Skeletal muscle satellite cell (primary cell): ENCODE data around the gene GATA5. TPM values are rescaled to one million over a fixed set of nuclear protein-coding genes. Genes with fewer than 3 reads are reported as not detected.

Experiments used
- H3K27me3 ChIP-seq: 2 replicates; pipeline ENCODE4 v1.7.0; 2013; ENCODE audit warnings: low read length; ENCODE audit not compliant: control insufficient read depth, insufficient read depth
- H3K36me3 ChIP-seq: 2 replicates; pipeline ENCODE4 v1.7.0; 2013; ENCODE audit warnings: mild to moderate bottlenecking, control low read depth, low read length; ENCODE audit not compliant: insufficient read depth
- H3K4me1 ChIP-seq: 2 replicates; pipeline ENCODE4 v1.7.0; 2013; ENCODE audit warnings: low read length; ENCODE audit not compliant: control insufficient read depth, insufficient read depth
- H3K4me2 ChIP-seq: 2 replicates; pipeline ENCODE4 v1.7.0; 2013; ENCODE audit warnings: mild to moderate bottlenecking, low read length
- H3K4me3 ChIP-seq: 2 replicates; pipeline ENCODE4 v1.7.0; 2013; ENCODE audit warnings: low read length
- H3K9ac ChIP-seq: 2 replicates; pipeline ENCODE4 v1.7.0; 2013; ENCODE audit warnings: mild to moderate bottlenecking, low read depth, low read length, moderate library complexity
- H3K9me3 ChIP-seq: replicated peaks from 2 replicates; pipeline ENCODE4 v1.7.0; 2013; ENCODE audit warnings: mild to moderate bottlenecking, control low read depth, low read length
- total RNA-seq: library from RNA; depleted of rRNA; stranded (reverse); fragments of >200 nt; gene quantifications from 2 replicates; pipeline ENCODE4 v1.2.3, GENCODE V29; 2012; rRNA removed

GATA5 gene, protein sequence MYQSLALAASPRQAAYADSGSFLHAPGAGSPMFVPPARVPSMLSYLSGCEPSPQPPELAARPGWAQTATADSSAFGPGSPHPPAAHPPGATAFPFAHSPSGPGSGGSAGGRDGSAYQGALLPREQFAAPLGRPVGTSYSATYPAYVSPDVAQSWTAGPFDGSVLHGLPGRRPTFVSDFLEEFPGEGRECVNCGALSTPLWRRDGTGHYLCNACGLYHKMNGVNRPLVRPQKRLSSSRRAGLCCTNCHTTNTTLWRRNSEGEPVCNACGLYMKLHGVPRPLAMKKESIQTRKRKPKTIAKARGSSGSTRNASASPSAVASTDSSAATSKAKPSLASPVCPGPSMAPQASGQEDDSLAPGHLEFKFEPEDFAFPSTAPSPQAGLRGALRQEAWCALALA
- total RNA-seq = not detected in 2 replicates

GRCh38 chr20:62475772-62476055 lies at the start of gene GATA5:
Gene GATA5, minus strand, starts transcription at chr20:62475995. Its CDS starts 474 bp downstream, at chr20:62475521.
- peaks cover 77% of the 10 kb centered on the region for H3K27me3 ChIP-seq
- H3K9me3 ChIP-seq = no peaks in the 10 kb centered on the region
- H3K36me3 ChIP-seq = no peaks in the 10 kb centered on the region
- H3K4me2 ChIP-seq = no peak within 1 kb of the TSS
- no peaks in the 10 kb centered on the region for H3K4me1 ChIP-seq
- no peak within 1 kb of the TSS for H3K4me3 ChIP-seq
- H3K9ac ChIP-seq = no peak within 1 kb of the TSS

DNA sequence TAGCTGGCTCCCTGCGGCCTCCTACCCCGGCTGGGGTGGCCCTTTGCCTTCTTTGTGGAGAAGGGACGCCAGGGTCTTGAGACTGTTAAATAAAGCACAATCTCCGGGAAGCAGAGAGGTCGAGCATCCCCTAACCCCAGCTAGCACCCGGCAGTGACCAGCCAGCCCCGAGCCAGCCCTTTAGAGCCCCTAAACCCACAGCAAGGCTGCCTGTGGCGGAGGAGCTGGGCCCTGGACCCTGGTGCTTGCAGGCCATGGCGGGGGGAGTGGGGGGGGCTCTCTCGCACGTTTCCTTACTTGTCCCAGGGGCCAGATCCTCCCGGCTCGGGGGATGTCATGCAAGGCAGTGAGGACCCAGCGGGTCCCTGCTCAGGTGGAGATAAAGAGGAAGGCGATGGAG lies 49.2 kb upstream of the GATA5 start:
- H3K4me3 ChIP-seq = no peak overlapping the region
- H3K4me1 ChIP-seq = no peaks in the 10 kb centered on the region
- H3K36me3 ChIP-seq = no peaks in the 10 kb centered on the region
- no peak overlapping the region for H3K4me2 ChIP-seq
- H3K9ac ChIP-seq = no peak overlapping the region
- no peaks in the 10 kb centered on the region for H3K9me3 ChIP-seq
- peaks cover 43% of the 10 kb centered on the region for H3K27me3 ChIP-seq

DNA sequence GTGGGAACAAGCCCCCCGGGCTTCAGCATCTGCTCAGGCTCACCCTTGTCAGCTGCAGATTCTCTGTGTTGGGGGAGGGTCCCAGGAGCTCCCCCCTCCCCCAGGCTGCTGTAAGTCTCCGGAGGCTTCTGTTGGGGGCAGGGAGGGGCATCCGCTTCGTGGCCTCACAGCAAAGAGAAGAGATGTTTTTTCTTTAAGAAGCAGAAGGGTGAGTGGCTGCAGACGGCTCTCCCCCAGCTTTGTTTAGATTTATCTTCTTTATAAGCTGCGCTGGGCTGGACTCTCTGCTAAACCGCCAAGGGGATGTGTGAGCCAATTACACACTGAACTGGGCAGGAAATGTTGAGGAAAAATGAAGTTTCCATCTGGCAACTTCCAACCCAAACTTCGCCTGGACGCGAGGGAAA lies 48.7 kb upstream of the GATA5 start:
- no peak overlapping the region for H3K4me2 ChIP-seq

GRCh38 chr20:62523473-62524203 lies 47.8 kb upstream of the GATA5 start:
- H3K4me3 ChIP-seq = no peak overlapping the region
- H3K4me2 ChIP-seq = no peak overlapping the region
- no peaks in the 10 kb centered on the region for H3K9me3 ChIP-seq
- H3K27me3 ChIP-seq = peaks cover 33% of the 10 kb centered on the region
- H3K9ac ChIP-seq = no peak overlapping the region
- H3K36me3 ChIP-seq = no peaks in the 10 kb centered on the region
- no peaks in the 10 kb centered on the region for H3K4me1 ChIP-seq

More for the DNA sequence above, 48.7 kb upstream of the GATA5 start:
- Histone ChIP-seq H3K9me3 (no peaks in the 10 kb centered on the region), H3K36me3 (no peaks in the 10 kb centered on the region), H3K9ac (no peak overlapping the region), H3K27me3 (peaks cover 41% of the 10 kb centered on the region), H3K4me1 (no peaks in the 10 kb centered on the region), H3K4me3 (no peak overlapping the region)

DNA sequence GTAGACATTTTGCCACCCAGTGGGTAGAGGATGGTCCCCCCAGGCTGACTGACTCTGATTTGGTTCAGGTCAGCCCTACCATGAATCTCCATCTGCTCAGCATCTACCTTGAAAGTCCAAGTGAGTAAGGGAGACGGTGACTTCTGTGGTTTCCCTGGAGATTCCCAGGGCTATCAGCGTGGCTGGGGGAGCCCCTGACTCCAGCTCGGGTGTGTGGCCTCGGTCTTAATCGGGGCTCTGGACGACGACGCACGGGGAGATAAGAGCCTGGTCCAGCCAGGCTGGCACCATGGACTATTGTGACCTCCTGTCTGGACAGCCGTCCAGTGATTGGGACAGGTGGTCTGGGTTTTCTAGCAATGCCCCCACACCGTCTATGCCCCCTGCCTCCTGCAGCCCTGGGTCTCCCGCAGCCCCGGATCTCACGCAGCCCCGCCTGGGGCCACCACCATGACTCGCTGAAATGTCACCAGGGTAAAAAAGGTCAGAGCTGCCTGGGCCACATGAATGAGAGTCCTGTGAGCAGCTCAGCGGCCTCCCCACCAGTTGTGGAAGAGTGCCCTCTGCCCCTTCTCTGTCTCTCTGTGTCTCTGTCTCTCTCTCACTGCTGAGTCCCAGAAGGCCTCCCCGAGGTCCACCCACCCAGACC lies 47.1 kb upstream of the GATA5 start:
- H3K27me3 ChIP-seq = peaks cover 29% of the 10 kb centered on the region

DNA sequence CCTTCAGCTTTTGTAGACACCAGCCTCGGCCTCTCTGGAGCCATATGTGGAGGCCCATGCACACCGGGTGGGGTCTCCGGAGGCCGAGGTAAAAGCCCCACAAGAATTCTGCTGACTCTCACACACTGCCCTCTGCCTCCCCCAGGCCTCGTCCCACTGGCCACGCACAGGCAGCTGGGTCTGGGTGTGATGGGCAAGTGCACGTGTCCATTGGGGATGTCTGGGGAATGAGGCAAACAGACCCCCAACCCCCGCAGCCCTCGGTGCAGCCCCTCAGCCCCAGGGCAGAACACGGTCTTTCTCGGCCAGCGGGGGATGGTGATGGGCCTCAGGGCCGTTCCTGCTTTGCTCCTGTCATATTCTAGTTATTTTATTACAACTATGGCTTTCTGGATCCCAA lies 44.0 kb upstream of the GATA5 start:
- Histone ChIP-seq H3K4me1 (no peaks in the 10 kb centered on the region), H3K4me3 (no peak overlapping the region), H3K9me3 (no peaks in the 10 kb centered on the region), H3K36me3 (no peaks in the 10 kb centered on the region), H3K27me3 (peaks cover 31% of the 10 kb centered on the region), H3K9ac (no peak overlapping the region), H3K4me2 (no peak overlapping the region)

More for the DNA sequence above, 47.1 kb upstream of the GATA5 start:
- no peak overlapping the region for H3K9ac ChIP-seq
- H3K36me3 ChIP-seq = no peaks in the 10 kb centered on the region
- no peaks in the 10 kb centered on the region for H3K9me3 ChIP-seq
- H3K4me3 ChIP-seq = no peak overlapping the region
- no peaks in the 10 kb centered on the region for H3K4me1 ChIP-seq
- H3K4me2 ChIP-seq = no peak overlapping the region

DNA sequence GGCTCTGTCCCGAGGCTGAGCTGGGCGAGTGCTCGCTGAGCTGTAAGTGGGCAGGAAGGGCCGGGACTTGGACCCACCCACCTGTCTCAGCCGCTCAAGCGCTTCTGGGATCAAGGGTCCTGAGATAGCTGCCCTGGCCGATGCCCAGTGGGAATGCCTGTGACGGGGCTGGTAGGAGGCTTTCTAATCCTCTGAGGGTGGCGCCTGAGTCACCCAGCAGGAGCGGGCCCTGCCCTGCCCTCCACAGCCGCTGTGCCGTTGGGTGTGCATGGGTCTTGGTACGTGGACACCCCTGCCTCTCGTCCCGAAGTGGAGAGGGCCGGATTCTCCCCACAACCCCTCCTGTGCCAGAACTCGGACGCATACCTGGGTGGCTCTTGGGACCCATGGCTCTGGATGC lies 43.1 kb upstream of the GATA5 start:
- Histone ChIP-seq H3K9ac (no peak overlapping the region), H3K36me3 (no peaks in the 10 kb centered on the region), H3K4me3 (no peak overlapping the region), H3K4me1 (no peaks in the 10 kb centered on the region), H3K9me3 (no peaks in the 10 kb centered on the region), H3K4me2 (no peak overlapping the region), H3K27me3 (peaks cover 32% of the 10 kb centered on the region)

DNA sequence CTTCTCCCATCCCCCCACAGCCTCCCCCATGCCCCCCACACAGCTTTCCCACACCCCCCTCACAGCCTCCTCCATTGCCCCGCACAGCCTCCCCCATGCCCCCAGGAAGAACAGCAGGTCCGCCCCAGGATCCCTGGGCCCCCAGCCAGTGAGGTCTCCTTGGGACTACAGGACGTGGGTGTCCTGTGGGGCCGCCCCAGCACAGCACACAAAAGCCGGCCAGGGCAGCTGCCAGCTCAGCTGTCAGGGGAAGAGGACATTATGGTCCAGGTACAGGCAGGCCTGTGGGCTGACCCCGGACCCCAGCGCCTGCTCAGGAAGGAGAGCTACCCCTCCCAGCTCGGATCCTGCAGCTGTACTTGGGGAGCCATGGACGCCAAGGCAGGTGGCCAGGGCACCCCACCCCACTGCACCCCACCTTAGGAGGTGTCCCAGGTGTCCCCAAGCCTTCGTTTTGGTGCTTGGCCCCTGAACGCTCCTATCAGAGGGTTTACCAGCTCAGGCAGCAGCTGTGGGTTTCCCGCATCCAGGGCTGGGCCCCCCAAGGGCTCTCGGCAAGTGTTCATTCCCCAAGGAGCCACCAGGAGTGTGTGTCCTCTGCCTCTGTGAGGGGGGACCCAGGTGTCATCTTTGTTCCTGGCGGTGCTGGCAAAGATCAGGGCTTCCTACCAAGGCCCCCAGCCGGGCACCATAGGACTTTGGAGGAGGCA lies 42.3 kb upstream of the GATA5 start:
- Histone ChIP-seq H3K4me2 (no peak overlapping the region), H3K9ac (no peak overlapping the region), H3K4me1 (no peaks in the 10 kb centered on the region), H3K36me3 (no peaks in the 10 kb centered on the region), H3K27me3 (peaks cover 34% of the 10 kb centered on the region), H3K4me3 (no peak overlapping the region), H3K9me3 (no peaks in the 10 kb centered on the region)

DNA sequence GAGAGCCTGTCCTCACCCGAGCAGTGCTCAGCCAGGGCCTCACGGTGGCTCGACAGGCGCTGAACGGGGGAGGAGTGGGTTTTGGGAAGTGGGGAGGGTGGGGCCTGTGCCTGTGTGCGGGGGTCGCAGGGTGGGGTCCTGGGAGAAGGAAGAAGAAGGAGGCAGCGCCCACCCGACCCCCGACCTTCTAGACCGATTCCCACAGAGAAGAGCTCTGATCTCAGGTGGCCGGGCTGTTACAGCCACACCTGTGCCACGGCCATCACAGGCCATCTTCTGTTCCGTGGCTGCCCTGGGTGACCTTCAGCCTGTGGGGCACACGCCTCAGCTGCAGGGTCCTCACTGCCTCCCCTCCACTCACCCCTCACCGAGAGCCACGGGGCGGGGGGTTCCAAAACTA lies 41.4 kb upstream of the GATA5 start:
- Histone ChIP-seq H3K4me3 (no peak overlapping the region), H3K36me3 (no peaks in the 10 kb centered on the region), H3K9me3 (no peaks in the 10 kb centered on the region), H3K9ac (no peak overlapping the region), H3K27me3 (peaks cover 38% of the 10 kb centered on the region), H3K4me2 (no peak overlapping the region), H3K4me1 (no peaks in the 10 kb centered on the region)

- no peaks in the 10 kb centered on the region for H3K9me3 ChIP-seq
- H3K4me3 ChIP-seq = no peak overlapping the region
- H3K4me2 ChIP-seq = no peak overlapping the region
- no peaks in the 10 kb centered on the region for H3K36me3 ChIP-seq
- peaks cover 46% of the 10 kb centered on the region for H3K27me3 ChIP-seq
- no peak overlapping the region for H3K9ac ChIP-seq
- no peaks in the 10 kb centered on the region for H3K4me1 ChIP-seq
Observed at GRCh38 chr20:62516338-62516737, 40.5 kb upstream of the GATA5 start.

- Histone ChIP-seq H3K4me1 (no peaks in the 10 kb centered on the region), H3K36me3 (no peaks in the 10 kb centered on the region), H3K9me3 (no peaks in the 10 kb centered on the region), H3K4me3 (no peak overlapping the region), H3K4me2 (no peak overlapping the region), H3K9ac (no peak overlapping the region), H3K27me3 (peaks cover 50% of the 10 kb centered on the region)
Observed at GRCh38 chr20:62515826-62516225, 40.0 kb upstream of the GATA5 start.
